Activated CD4-positive, alpha-beta T cell treated with anti-CD3 and anti-CD28 coated beads, Interleukin-2, Interleukin-6, amounts not matched to agents 100 ng/mL and 50 ng/mL, durations not matched to agents 16 hours and 8 hours (primary cell): ENCODE measurements around the gene UNC13C.
A peak's percentile ranks its signal among the peaks of the same experiment; 100 is the strongest.

Experiments used
- DNase-seq: peaks from one replicate; pipeline ENCODE4 v3.0.0-alpha.2; 2020

The UNC13C gene

GRCh38 chr15:54502416-54503075 lies 524.3 kb downstream of the UNC13C start:
- no peak for DNase-seq

- DNase-seq, result no peak
Measured at GRCh38 chr15:54504695-54505094, 526.5 kb downstream of the UNC13C start.

GRCh38 chr15:54506977-54507524 lies 528.8 kb downstream of the UNC13C start:
- DNase-seq, result no peak

- no peak for DNase-seq
Measured at GRCh38 chr15:54514601-54515000, 536.4 kb downstream of the UNC13C start.

- DNase-seq, result no peak
Measured at GRCh38 chr15:54515664-54516582, 537.7 kb downstream of the UNC13C start.

- DNase-seq, result no peak
Measured at GRCh38 chr15:54517366-54517765, 539.1 kb downstream of the UNC13C start.

- DNase-seq, result no peak
Measured at GRCh38 chr15:54518156-54518882, 540.1 kb downstream of the UNC13C start.

- DNase-seq, result peak; percentile 15
Measured at GRCh38 chr15:54519577-54519976, 541.3 kb downstream of the UNC13C start.

- no peak for DNase-seq
Measured at GRCh38 chr15:54520616-54521015, 542.4 kb downstream of the UNC13C start.

- no peak for DNase-seq
Measured at GRCh38 chr15:54521206-54521605, 543.0 kb downstream of the UNC13C start.

- DNase-seq, result no peak
Measured at GRCh38 chr15:54528021-54528420, 549.8 kb downstream of the UNC13C start.

GRCh38 chr15:54540721-54541120 lies 562.5 kb downstream of the UNC13C start:
- no peak for DNase-seq

GRCh38 chr15:54547491-54547890 lies 569.2 kb downstream of the UNC13C start:
- DNase-seq, result no peak

GRCh38 chr15:54550954-54551353 lies 572.7 kb downstream of the UNC13C start:
- no peak for DNase-seq

- no peak for DNase-seq
Measured at GRCh38 chr15:54556231-54556630, 578.0 kb downstream of the UNC13C start.

GRCh38 chr15:54559405-54560069 lies 581.3 kb downstream of the UNC13C start:
- DNase-seq, result no peak

- no peak for DNase-seq
Measured at GRCh38 chr15:54560417-54560816, 582.2 kb downstream of the UNC13C start.

- DNase-seq, result no peak
Measured at GRCh38 chr15:54564166-54564565, 585.9 kb downstream of the UNC13C start.

GRCh38 chr15:54566654-54567053 lies 588.4 kb downstream of the UNC13C start:
- DNase-seq, result no peak

- no peak for DNase-seq
Measured at GRCh38 chr15:54567408-54568035, 589.3 kb downstream of the UNC13C start.

GRCh38 chr15:54568381-54568780 lies 590.1 kb downstream of the UNC13C start:
- DNase-seq, result no peak

GRCh38 chr15:54571576-54571975 lies 593.3 kb downstream of the UNC13C start:
- no peak for DNase-seq
